Measurements from ENCODE around the gene TLX3.

DNA sequence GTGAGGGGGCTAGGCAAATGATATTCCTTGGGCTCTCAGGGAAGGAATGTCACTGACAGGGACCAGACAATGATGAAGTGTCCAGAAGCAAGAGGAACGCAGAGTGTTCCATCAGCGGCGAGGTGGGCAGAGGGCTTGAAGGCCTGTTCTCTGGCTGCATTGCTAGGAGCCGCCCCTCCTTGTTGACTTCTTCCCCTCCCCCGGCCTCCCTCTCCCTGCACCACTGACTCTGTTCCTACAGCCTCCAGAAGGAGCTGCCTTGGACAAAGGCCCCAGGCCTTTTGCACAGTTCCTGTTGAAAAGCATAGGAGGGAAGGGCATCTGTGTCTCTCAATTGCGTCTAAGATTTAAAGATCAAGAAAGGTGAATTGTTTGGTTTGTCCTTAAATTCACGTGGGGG lies 12.4 kb downstream of the TLX3 start:
- no peak for TF ChIP-seq GATA2 (IDR thresholded peaks at IDR 0.05; ENCODE audit: low read depth, low read length)
- TF ChIP-seq GATA3 (IDR thresholded peaks at IDR 0.05; ENCODE audit: low read depth, low read length): no peak

Data from SH-SY5Y (cell line).